Activated CD4-positive, alpha-beta T cell treated with anti-CD3 and anti-CD28 coated beads, Interleukin-10, Interleukin-2, amounts not matched to agents 100 ng/mL and 50 ng/mL, durations not matched to agents 16 hours and 8 hours (primary cell): ENCODE results near the gene SEC22C.
A peak's percentile ranks its signal among the peaks of the same experiment; 100 is the strongest.

ENCODE experiments used
- DNase-seq: peaks from one replicate; pipeline ENCODE4 v3.0.0-alpha.2; 2020

The SEC22C gene

GRCh38 chr3:42533161-42533897 is 48.4 kb downstream of the SEC22C start:
- no peak for DNase-seq

DNA sequence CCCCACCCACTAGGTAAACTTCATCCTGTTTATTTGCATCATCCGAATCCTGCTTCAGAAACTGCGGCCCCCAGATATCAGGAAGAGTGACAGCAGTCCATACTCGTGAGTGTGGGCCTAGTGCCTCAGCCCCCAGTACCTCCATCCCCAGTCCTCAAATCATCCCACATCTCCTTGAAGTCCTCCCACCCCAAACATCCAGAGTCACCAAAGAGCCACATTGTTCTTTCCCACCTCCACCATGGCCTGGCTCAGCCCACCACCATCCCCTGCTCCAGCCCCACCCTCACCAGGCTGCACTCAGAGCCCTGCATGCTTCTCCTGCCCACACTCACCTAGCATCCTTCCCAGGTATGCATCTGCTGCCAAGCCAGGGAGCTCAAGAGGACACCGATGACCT is 49.5 kb downstream of the SEC22C start:
- no peak for DNase-seq

- no peak for DNase-seq
These were observed 50.3 kb downstream of the SEC22C start for GRCh38 chr3:42531470-42531869.

GRCh38 chr3:42530073-42530472 is 51.7 kb downstream of the SEC22C start:
- no peak for DNase-seq

GRCh38 chr3:42529468-42529867 is 52.3 kb downstream of the SEC22C start:
- DNase-seq, result no peak

GRCh38 chr3:42527368-42527917 is 54.3 kb downstream of the SEC22C start:
- DNase-seq, result no peak

DNA sequence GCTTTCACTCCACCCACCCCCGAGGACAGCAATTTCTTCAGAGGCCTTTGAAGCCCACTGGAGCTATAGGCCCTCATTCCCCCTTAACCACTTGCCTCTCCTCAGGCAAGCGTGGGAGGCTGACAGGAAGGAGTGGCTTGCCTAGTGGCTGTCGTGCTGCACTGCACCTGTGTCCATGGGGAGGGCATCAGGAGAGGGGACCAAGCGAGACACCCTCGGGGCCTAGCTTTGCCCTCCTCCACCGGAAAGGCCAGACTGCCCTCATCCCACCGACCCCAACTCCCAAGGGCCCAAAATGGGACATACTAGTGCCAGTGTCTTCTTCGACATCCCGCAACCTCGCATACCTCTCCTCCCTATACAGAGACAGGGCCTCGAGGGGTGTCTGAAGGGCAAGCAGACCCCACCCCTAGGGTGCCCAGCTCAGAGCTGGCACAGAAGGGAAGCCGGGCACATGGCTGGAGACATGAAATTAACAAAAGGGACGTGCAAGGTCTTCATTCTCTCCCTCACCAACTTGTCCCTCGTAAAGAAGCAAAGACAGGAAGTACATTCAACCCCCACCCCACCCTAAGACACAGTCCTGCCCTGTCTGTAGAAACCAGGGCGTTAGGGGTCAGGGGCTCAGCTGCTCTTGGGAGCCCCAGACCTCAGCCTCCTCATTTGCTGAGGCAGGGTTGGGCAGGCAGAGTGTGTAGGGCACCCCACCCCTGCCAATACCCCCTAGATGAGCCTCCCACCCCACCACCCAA is 55.0 kb downstream of the SEC22C start:
- DNase-seq, result peak; percentile 8

- no peak for DNase-seq
These were observed 55.9 kb downstream of the SEC22C start for GRCh38 chr3:42525736-42526345.

GRCh38 chr3:42525212-42525611 is 56.6 kb downstream of the SEC22C start:
- no peak for DNase-seq

DNA sequence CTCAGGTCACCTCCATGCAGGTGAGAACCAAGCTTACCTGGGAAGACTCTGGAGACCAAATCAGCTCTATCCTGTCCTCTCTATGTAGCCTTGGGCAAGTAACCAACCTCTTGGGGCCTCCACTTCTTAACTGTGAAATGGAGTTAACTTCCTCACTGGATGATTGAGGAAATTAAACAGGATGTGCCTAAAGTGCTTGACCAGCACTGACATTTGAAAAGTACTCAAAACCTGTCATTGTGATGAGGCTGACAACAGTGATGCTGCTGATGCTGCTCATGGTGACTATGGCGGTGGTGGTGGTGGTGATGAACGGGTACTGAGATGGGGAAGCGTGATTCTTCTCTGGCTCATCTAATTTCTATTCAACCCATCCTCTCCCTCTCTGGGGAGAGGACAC is 57.0 kb downstream of the SEC22C start:
- DNase-seq, result no peak

GRCh38 chr3:42520906-42521305 is 60.9 kb downstream of the SEC22C start:
- DNase-seq, result no peak

DNA sequence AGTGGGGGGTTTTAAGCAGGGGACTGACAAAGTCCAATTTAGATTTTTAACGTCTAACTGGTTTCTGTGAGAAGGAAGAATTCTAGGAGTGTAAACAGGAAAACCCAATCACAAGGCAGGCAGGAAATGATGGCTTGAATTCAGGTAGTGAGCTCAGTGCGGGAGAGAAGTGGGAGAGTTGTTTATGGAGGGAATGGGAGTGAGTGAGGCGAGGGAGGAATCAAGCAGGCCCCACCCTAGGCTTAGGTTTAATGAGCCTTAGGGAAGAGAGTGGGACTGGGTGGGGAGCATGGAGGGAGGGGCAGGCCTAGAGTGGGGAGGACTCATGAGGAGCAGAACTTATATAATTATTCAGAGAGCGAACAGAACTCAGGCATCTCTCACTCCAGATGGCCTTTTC is 61.4 kb downstream of the SEC22C start:
- DNase-seq, result no peak

DNA sequence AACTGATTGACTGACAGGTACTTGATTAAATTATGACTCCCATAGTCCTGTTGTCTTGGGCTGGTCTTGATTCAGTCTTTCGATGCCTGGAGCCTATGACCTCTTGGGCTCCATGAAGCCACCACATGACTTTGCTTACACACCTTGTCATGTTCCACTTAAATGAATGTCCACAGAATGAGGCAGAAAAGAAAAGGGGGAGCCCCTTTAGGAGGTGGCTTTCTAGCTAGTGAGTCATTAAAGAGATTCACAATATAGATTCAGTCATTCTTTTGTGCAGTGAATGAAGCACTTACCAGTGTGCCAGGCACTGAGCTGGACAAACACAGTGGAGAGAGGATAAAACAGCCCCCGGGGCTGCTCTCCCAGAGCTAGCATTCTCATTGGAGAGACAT is 62.2 kb downstream of the SEC22C start:
- DNase-seq, result no peak

DNA sequence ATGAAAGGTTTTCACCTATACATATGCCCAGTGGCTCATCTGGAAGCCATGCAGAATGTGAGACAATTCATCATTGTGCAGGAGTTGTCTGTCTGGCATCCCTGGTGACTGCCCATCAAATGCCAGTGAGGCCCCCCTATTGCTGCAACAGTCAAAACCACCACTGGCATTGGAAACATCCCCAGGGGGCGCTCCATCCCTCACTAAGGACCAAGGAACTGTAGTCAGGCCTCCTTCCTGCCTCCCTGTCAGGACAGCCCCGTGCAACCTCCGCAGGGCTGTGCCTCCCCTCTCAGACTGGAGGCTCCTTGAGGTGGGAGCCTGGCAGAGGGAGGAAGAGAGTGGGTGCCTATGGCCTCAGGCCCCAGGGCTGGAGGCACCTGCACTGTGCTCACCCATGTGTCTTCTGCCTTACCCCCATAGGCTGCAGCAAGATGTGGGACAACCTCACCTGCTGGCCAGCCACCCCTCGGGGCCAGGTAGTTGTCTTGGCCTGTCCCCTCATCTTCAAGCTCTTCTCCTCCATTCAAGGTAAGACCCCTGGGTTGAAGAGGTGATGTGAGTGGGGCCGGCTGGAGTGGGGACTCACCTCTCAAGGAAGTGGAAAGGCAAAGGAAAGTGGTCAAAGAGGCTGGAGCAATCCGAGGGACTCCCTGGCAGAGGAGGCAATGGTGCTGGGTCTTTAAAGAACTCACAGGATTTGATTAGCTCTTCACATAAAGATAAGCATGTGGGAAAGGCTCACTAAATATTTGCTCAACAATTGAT is 62.8 kb downstream of the SEC22C start:
- DNase-seq, result no peak

- DNase-seq, result no peak
These were observed 64.7 kb downstream of the SEC22C start for GRCh38 chr3:42517117-42517516.

DNA sequence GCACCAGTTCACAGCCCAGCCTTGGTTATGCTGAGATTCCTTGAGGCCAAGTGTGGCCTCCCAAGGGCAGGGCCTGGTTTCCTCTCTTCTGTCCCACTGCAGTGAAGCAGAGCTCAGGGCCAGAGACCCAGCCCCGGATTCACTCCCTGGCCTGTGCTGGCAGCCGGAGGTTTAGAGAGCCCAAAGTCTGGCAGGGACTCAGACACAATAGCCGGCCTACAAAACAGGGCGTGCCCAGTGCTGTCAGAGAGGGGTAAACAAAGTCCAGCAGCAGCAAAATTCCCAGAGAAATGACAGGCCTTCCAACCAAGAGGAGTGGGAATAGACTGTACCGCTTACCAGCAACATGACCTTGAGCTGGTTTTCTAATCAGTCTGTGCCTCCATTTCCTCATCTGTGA is 65.3 kb downstream of the SEC22C start:
- no peak for DNase-seq

GRCh38 chr3:42515976-42516375 is 65.8 kb downstream of the SEC22C start:
- no peak for DNase-seq

- DNase-seq, result no peak
These were observed 66.3 kb downstream of the SEC22C start for GRCh38 chr3:42515391-42515916.

- DNase-seq, result no peak
These were observed 66.9 kb downstream of the SEC22C start for GRCh38 chr3:42514876-42515275.

DNA sequence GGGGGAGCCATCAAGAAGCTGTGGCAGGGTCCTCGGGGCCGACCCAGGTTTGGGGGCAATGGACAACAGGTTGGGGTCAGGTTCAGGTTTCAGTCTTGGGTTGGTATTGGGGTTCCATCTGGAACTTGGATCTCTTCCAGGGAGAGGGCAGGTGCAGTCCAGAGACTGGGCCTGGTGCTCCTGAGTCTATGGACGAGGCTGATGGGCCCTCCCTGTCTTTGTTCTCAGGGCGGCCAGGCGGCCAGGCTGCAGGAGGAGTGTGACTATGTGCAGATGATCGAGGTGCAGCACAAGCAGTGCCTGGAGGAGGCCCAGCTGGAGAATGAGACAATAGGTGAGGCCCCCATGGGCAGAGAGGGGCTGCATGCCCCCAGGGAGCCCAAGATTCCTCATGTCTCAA is 68.2 kb downstream of the SEC22C start:
- DNase-seq, result no peak

DNA sequence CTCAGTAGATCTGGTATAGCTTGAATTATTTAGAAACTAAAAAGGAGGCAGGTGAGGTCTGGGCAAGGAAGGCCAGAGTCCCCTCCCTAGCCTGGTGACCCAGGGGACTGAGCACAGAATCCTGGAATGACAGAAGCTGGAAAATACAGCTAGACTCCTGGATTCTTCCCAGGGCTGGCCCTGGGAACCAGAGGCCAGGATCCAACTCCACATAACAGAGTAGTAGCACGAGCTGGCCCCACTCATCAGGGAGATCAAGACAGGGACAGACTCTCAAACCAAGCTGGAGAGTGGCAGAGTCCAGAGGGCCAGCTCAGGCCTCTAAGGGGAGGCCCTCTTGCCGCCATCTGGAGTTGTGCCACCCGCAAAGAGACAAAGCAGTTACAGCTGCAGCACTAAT is 68.6 kb downstream of the SEC22C start:
- DNase-seq, result no peak

GRCh38 chr3:42511736-42512135 is 70.0 kb downstream of the SEC22C start:
- DNase-seq, result no peak

GRCh38 chr3:42511201-42511600 is 70.6 kb downstream of the SEC22C start:
- no peak for DNase-seq
